IMR-90 (cell line): Measurements from ENCODE around the gene SSBP3. TPM values are rescaled to one million over a fixed set of nuclear protein-coding genes. Genes with fewer than 3 reads are reported as not detected.

Experiments
- ATAC-seq: fragments of 200-7000 bp; cut with Tn5 transposase; 2 replicates; pipeline ENCODE4 v1.9.1; 2020; ENCODE audit warnings: low read depth, mild to moderate bottlenecking, moderate library complexity
- BruUV-seq: library from RNA; stranded (reverse); fragments of 400-500 nt; replicated peaks from 2 replicates; lab custom pipeline; 2021; lab: Mats Ljungman, UMichigan
- CTCF ChIA-PET: fragments of 300-600 bp; formaldehyde crosslinking; extraction: SDS; loops from one replicate; lab custom pipeline; 2021; ENCODE audit warnings: antibody characterized with exemption; lab: Yijun Ruan, JAX
- POLR2A ChIA-PET: fragments of 300-600 bp; sonication (Branson Sonifier 250); formaldehyde crosslinking; loops from one replicate; lab custom pipeline; 2022; ENCODE audit warnings: antibody characterized with exemption; ENCODE audit not compliant: unreplicated experiment; lab: Charles Lee
- DNase-seq: peaks from one replicate; pipeline ENCODE4 v3.0.0; 2013
- H2AFZ ChIP-seq: replicated peaks from 2 replicates; pipeline ENCODE3; 2013; ENCODE audit warnings: low read length, mild to moderate bottlenecking; ENCODE audit not compliant: poor library complexity
- H2AK5ac ChIP-seq: 2 replicates; pipeline ENCODE4 v1.6.1; 2013; ENCODE audit warnings: low read depth, low read length, inconsistent platforms
- H2AK9ac ChIP-seq: replicated peaks from 2 replicates; pipeline ENCODE3; 2013; ENCODE audit warnings: mild to moderate bottlenecking, low read depth, low read length, moderate library complexity; ENCODE audit not compliant: poor library complexity
- H2BK120ac ChIP-seq: 2 replicates; pipeline ENCODE4 v1.6.1; 2013; ENCODE audit warnings: low read depth, low read length, inconsistent platforms
- H2BK15ac ChIP-seq: 3 replicates; pipeline ENCODE4 v1.6.1; 2013; ENCODE audit warnings: low read depth, low read length, inconsistent platforms
- H2BK20ac ChIP-seq: 2 replicates; pipeline ENCODE4 v1.6.1; 2013; ENCODE audit warnings: low read depth, mild to moderate bottlenecking, inconsistent platforms, low read length, moderate library complexity
- H2BK5ac ChIP-seq: 2 replicates; pipeline ENCODE4 v1.6.1; 2013; ENCODE audit warnings: mild to moderate bottlenecking, low read depth, low read length, inconsistent platforms; ENCODE audit not compliant: poor library complexity, severe bottlenecking
- H3K14ac ChIP-seq: replicated peaks from 2 replicates; pipeline ENCODE4 v1.6.1; 2013; ENCODE audit warnings: low read depth, low read length, inconsistent platforms
- H3K18ac ChIP-seq: 2 replicates; pipeline ENCODE4 v1.6.1; 2013; ENCODE audit warnings: low read depth, low read length, control low read depth
- H3K23ac ChIP-seq: 2 replicates; pipeline ENCODE4 v1.6.1; 2013; ENCODE audit warnings: low read depth, low read length, inconsistent platforms
- H3K27ac ChIP-seq: 2 replicates; pipeline ENCODE4 v1.5.1; 2013; ENCODE audit warnings: mild to moderate bottlenecking, control low read depth, low read length; ENCODE audit not compliant: insufficient read depth
- H3K27me3 ChIP-seq: 2 replicates; pipeline ENCODE4 v1.6.1; 2013; ENCODE audit warnings: low read length; ENCODE audit not compliant: control insufficient read depth, insufficient read depth
- H3K36me3 ChIP-seq: 2 replicates; pipeline ENCODE4 v1.6.1; 2013; ENCODE audit warnings: low read length, mixed read lengths; ENCODE audit not compliant: control insufficient read depth, insufficient read depth
- H3K4ac ChIP-seq: 2 replicates; pipeline ENCODE4 v1.6.1; 2013; ENCODE audit warnings: low read depth, low read length, inconsistent platforms
- H3K4me1 ChIP-seq: 2 replicates; pipeline ENCODE4 v1.6.1; 2013; ENCODE audit warnings: low read length, mixed read lengths; ENCODE audit not compliant: control insufficient read depth, insufficient read depth
- H3K4me2 ChIP-seq: 2 replicates; pipeline ENCODE4 v1.6.1; 2013; ENCODE audit warnings: low read depth, mild to moderate bottlenecking, control low read depth, low read length, moderate library complexity
- H3K4me3 ChIP-seq: 2 replicates; pipeline ENCODE4 v1.5.1; 2013; ENCODE audit warnings: low read depth, mild to moderate bottlenecking, control low read depth, low read length, moderate library complexity; ENCODE audit not compliant: insufficient read depth
- H3K56ac ChIP-seq: 2 replicates; pipeline ENCODE4 v1.6.1; 2013; ENCODE audit warnings: low read length, inconsistent platforms; ENCODE audit not compliant: insufficient read depth; ENCODE audit errors: extremely low read depth
- H3K79me1 ChIP-seq, 2 experiments: 2 replicates each; pipeline ENCODE4 v1.6.1; 2013; ENCODE audit warnings: low read length in 2 of 2, inconsistent platforms in 1 of 2, low read depth in 1 of 2
- H3K9ac ChIP-seq: 2 replicates; pipeline ENCODE4 v1.6.1; 2013; ENCODE audit warnings: low read depth, low read length, control low read depth
- H3K9me1 ChIP-seq: 2 replicates; pipeline ENCODE4 v1.6.1; 2013; ENCODE audit warnings: low read length, inconsistent platforms; ENCODE audit not compliant: insufficient read depth
- H3K9me3 ChIP-seq: 2 replicates; pipeline ENCODE4 v1.6.1; 2013; ENCODE audit warnings: low read length; ENCODE audit not compliant: control insufficient read depth, insufficient read depth
- H4K20me1 ChIP-seq: 2 replicates; pipeline ENCODE4 v1.6.1; 2013; ENCODE audit warnings: low read length, inconsistent platforms; ENCODE audit not compliant: insufficient read depth
- H4K5ac ChIP-seq: 2 replicates; pipeline ENCODE4 v1.6.1; 2013; ENCODE audit warnings: mild to moderate bottlenecking, low read depth, low read length, control low read depth
- H4K8ac ChIP-seq, 2 experiments: 2 replicates each; pipeline ENCODE4 v1.6.1; 2013; ENCODE audit warnings: low read depth in 2 of 2, low read length in 2 of 2, control low read depth in 1 of 2, inconsistent platforms in 1 of 2
- H4K91ac ChIP-seq: 2 replicates; pipeline ENCODE4 v1.6.1; 2013; ENCODE audit warnings: low read depth, low read length, inconsistent platforms; ENCODE audit not compliant: insufficient read depth
- MAFK ChIP-seq: IDR thresholded peaks from 2 replicates; pipeline ENCODE4 v1.6.1; 2012; ENCODE audit warnings: low read depth, low read length, improper control_type of control experiment
- MAZ ChIP-seq: IDR thresholded peaks from 2 replicates; pipeline ENCODE4 v1.6.1; 2012; ENCODE audit warnings: low read depth, mild to moderate bottlenecking, low read length, improper control_type of control experiment, moderate library complexity, borderline replicate concordance
- WGBS, 2 experiments: methylation state at CpG; one replicate each; pipeline versions ENCODE4 v1.1.5 to v1.1.7; 2013; ENCODE audit warnings: missing lambda C conversion rate in 2 of 2; ENCODE audit not compliant: insufficient read length in 1 of 2; ENCODE audit errors: extremely low coverage in 2 of 2; 5-methylcytosine and 5-hydroxymethylcytosine counted together
- dilution Hi-C: fragments of 300-500 bp; cut with HindIII; formaldehyde crosslinking; loops from one replicate; pipeline ENCODE4 v1.14.3; 2018; ENCODE audit warnings: low sequenced_read_pairs; ENCODE audit not compliant: unreplicated experiment
- in situ Hi-C: fragments of 300-500 bp; cut with MboI; formaldehyde crosslinking; loops from 3 replicates; pipeline ENCODE4 v1.14.3; 2019; ENCODE audit warnings: low sequenced_read_pairs, inconsistent platforms, mixed read lengths
- intact Hi-C: fragments of 100-400 bp; cut with micrococcal nuclease; formaldehyde crosslinking; loops from 2 replicates; pipeline ENCODE4 v1.10.0; 2022
- polyA plus RNA-seq, 3 experiments: library from polyadenylated mRNA; depleted of rRNA; stranded (reverse); fragments of >200 nt; gene quantifications; 2 replicates each; pipeline ENCODE4 v1.2.3, GENCODE V29; 2012; ENCODE audit warnings: low replicate concordance in 1 of 3
- total RNA-seq: library from RNA; depleted of rRNA; stranded (reverse); fragments of >200 nt; gene quantifications from 2 replicates; pipeline ENCODE4 v1.2.3, GENCODE V29; 2012

SSBP3 gene
- total and polyA plus RNA-seq, 2 of the 4 experiments (the other 2 are of a cell fraction), result 10.9 to 39.6 TPM

GRCh38 chr1:54272134-54272533 lies 134.1 kb downstream of the SSBP3 start:
- no peak overlapping the region for H2AK5ac ChIP-seq
- H3K14ac ChIP-seq, result no peak overlapping the region
- ChIA-PET POLR2A (no interaction called here), CTCF (interaction anchor here (1.1 to 1.6 kb wide), 4 partner anchors 131 to 217 kb away, joined by 3 to 7 read pairs (median 4); no protein-coding TSS in a partner anchor)
- in situ Hi-C loops, result no loop called here
- no peaks in the 10 kb centered on the region for H3K9me3 ChIP-seq
- no peak overlapping the region for H2BK20ac ChIP-seq
- peaks cover 17% of the 10 kb centered on the region for H3K9me1 ChIP-seq
- no peaks in the 10 kb centered on the region for H3K27me3 ChIP-seq
- H2AFZ ChIP-seq, result no peak overlapping the region
- peak overlapping the region; percentile 52 for H2AK9ac ChIP-seq
- H3K4me2 ChIP-seq, result no peak overlapping the region
- peaks cover 25 to 92% of the 10 kb centered on the region in 2 experiments for H3K79me1 ChIP-seq
- 0 out of 2 replicates have a peak overlapping the region, but pooled peaks have one; percentile 50 for H2BK120ac ChIP-seq
- H3K4ac ChIP-seq, result no peak overlapping the region
- dilution Hi-C loops, result no loop called here
- H3K56ac ChIP-seq, result no peak overlapping the region
- intact Hi-C loops, result loop anchor here (2.0 kb wide), 1 partner anchor 63 kb away; no protein-coding TSS in a partner anchor
- peak overlapping the region; percentile 35; the same call in 1 of the 2 replicates for H3K23ac ChIP-seq
- H3K18ac ChIP-seq, result 0 out of 2 replicates have a peak overlapping the region, but pooled peaks have one; percentile 1
- H4K20me1 ChIP-seq, result peaks cover 14% of the 10 kb centered on the region
- H4K91ac ChIP-seq, result no peak overlapping the region; the same call in 1 of the 2 replicates
- no peak overlapping the region for H4K5ac ChIP-seq
- peaks cover 42% of the 10 kb centered on the region for H3K4me1 ChIP-seq
- WGBS, 2 experiments, result no CpG with 5 or more reads among the region's 2 CpGs
- H2BK5ac ChIP-seq, result no peak overlapping the region
- ATAC-seq, result no peak
- DNase-seq, result no peak
- BruUV-seq, result no TSS peak
- no peak overlapping the region; a peak in 1 of 4 replicates for H4K8ac ChIP-seq
- no peak overlapping the region for H2BK15ac ChIP-seq
- peak overlapping the region; percentile 1; the same call in 1 of the 2 replicates for H3K27ac ChIP-seq
- no peak overlapping the region for H3K4me3 ChIP-seq
- H3K36me3 ChIP-seq, result peaks cover 3% of the 10 kb centered on the region; the same call in 1 of the 2 replicates
- no peak overlapping the region for H3K9ac ChIP-seq
- no peak for TF ChIP-seq MAZ
- TF ChIP-seq MAFK, result no peak
